Skeletal muscle satellite cell (primary cell): ENCODE data around the gene CORO7.

Experiments used
- H3K27me3 ChIP-seq: 2 replicates; pipeline ENCODE4 v1.7.0; 2013; ENCODE audit warnings: low read length; ENCODE audit not compliant: control insufficient read depth, insufficient read depth
- H3K36me3 ChIP-seq: 2 replicates; pipeline ENCODE4 v1.7.0; 2013; ENCODE audit warnings: mild to moderate bottlenecking, control low read depth, low read length; ENCODE audit not compliant: insufficient read depth
- H3K4me1 ChIP-seq: 2 replicates; pipeline ENCODE4 v1.7.0; 2013; ENCODE audit warnings: low read length; ENCODE audit not compliant: control insufficient read depth, insufficient read depth
- H3K4me2 ChIP-seq: 2 replicates; pipeline ENCODE4 v1.7.0; 2013; ENCODE audit warnings: mild to moderate bottlenecking, low read length
- H3K4me3 ChIP-seq: 2 replicates; pipeline ENCODE4 v1.7.0; 2013; ENCODE audit warnings: low read length
- H3K9ac ChIP-seq: 2 replicates; pipeline ENCODE4 v1.7.0; 2013; ENCODE audit warnings: mild to moderate bottlenecking, low read depth, low read length, moderate library complexity
- H3K9me3 ChIP-seq: replicated peaks from 2 replicates; pipeline ENCODE4 v1.7.0; 2013; ENCODE audit warnings: mild to moderate bottlenecking, control low read depth, low read length

CORO7 gene

DNA sequence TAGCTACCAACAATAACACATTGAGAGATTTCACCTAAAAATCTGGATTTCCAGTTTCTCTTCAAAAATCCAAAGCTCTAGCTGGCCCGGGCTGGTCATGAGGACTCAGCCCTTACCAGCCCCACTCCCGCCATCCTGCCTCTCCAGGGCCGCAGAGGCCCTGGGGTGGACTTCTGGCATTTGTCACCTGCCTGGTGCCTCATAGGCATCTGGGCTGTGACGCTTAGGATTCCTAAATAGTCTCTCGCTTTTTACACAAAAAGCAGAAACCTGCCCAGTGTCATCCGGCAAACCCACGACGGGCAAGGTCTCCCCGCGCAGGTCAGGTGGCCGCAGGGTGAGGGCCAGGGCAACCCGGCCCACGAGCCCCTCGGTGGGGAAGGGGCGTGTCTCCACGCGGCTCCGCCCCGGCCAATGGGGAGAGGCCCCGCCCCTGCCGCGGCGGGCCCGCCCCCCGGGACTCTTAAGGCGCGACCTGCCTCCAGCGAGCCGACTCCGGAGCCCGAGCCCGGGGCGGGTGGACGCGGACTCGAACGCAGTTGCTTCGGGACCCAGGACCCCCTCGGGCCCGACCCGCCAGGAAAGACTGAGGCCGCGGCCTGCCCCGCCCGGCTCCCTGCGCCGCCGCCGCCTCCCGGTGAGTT, 44.9 kb downstream of the CORO7 start, which contains the start of gene VASN:
TSS of gene VASN (plus strand) at position 492 of the 644 bp plus-strand sequence. CDS start 9,030 bp downstream, outside the sequence.
- Histone ChIP-seq H3K9ac (peak within 1 kb of the TSS; percentile 83), H3K9me3 (no peaks in the 10 kb centered on the region), H3K4me2 (peak within 1 kb of the TSS; percentile 99), H3K4me1 (peaks cover 63% of the 10 kb centered on the region), H3K36me3 (no peaks in the 10 kb centered on the region), H3K27me3 (no peaks in the 10 kb centered on the region), H3K4me3 (peak within 1 kb of the TSS; percentile 97)

DNA sequence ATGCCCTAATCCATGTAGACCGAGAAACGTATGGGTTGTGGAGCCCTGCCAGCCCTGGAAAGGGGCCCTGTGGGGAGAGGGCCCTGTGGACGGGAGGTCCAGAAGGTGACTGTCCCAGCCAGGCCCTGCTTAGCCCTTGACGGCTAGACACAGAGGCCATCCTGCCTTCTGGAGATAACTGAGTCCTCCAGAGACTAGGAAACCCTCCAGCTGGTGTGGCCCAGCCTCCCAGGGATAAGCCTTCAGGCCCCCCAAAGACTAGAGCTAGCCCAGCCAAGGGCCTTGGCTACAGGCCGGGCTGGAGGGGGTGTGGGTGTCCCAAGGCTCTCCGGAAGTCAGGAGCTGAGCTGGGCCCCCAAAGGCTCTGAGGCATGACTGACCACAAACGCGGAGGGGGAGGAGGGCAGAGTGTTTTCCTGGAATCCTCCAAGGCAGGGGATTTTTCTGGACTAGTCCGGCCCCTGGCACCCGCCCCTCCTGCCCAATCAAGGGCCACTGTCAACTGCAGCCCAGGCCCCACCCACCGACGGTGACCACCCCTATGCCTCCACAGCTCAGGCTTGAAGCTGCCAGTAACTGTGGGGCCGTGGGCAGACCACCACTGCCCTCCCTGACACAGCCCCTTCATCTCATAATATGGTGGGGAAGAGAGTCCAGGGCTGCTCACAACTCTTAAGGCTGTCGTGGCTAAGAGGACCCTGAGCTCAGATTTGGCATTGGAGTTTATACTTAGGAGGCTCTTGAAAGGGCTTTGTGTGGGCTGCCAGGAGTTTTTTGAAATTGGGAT, 45.6 kb downstream of the CORO7 start:
- peaks cover 56% of the 10 kb centered on the region for H3K4me1 ChIP-seq
- H3K9me3 ChIP-seq = no peaks in the 10 kb centered on the region
- H3K27me3 ChIP-seq = no peaks in the 10 kb centered on the region
- H3K9ac ChIP-seq = peak overlapping the region; percentile 46
- H3K4me3 ChIP-seq = peak overlapping the region; percentile 97
- peak overlapping the region; percentile 99 for H3K4me2 ChIP-seq
- no peaks in the 10 kb centered on the region for H3K36me3 ChIP-seq

DNA sequence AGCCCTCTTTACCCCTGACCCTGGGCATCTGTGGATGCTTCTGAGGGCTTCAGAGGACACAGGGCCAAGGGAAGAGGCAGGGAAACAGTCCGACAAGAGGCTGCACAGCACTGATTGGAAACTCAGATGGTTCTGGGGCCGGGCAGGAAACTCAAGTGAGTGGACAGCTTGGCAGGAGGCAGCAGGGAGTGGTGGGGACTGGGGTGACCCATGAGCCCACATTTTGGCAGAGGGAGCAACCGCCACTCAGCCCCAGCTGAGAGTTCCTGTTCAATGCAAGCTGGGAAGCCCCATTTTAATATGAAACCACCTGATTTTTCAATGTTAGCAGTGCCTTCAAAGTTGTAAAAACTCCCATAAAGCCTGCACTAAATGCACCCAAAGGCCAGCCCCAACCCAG, 46.2 kb downstream of the CORO7 start:
- peaks cover 52% of the 10 kb centered on the region for H3K4me1 ChIP-seq
- no peaks in the 10 kb centered on the region for H3K27me3 ChIP-seq
- H3K4me3 ChIP-seq = no peak overlapping the region
- H3K36me3 ChIP-seq = no peaks in the 10 kb centered on the region
- H3K9ac ChIP-seq = peak overlapping the region; percentile 46
- H3K9me3 ChIP-seq = no peaks in the 10 kb centered on the region
- peak overlapping the region; percentile 99 for H3K4me2 ChIP-seq

DNA sequence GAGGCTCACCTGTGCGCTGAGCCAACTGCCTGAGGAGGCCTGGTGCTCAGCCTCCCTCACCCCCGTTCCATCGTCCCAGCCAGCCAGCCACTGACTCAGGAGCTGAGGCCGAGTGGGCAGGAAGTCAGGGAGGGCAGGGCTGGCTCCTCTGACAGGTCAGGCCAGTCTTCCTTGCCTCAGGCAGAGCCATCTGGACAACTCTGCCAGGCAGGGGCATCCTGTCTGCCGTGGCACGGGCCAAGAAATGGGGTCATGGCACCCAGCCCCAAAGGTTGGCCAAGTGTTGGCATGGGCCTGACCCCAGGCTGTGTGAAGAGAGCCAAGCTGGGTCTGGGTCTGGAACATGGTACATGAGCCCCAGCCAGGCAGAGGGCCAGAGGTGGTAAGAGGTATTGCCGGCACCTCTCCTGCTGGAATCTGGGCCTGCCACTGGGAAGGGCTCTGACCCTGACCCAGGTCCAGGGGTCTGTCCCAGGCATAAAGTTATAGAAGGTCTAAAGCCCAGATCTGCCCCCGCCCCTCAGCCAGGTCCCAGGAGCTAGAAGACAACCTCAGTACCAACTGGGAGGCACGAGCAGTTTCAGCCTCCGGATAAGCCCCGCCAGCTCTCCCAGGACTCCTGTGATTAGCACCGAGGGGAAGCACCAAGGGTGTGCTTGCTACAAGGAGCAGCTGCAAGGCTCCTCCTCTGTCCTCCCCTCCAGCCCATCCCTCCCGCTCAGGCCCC, 47.2 kb downstream of the CORO7 start:
- Histone ChIP-seq H3K4me2 (no peak overlapping the region), H3K9me3 (no peaks in the 10 kb centered on the region), H3K9ac (no peak overlapping the region), H3K27me3 (no peaks in the 10 kb centered on the region), H3K4me3 (no peak overlapping the region), H3K36me3 (peaks cover 2% of the 10 kb centered on the region), H3K4me1 (peaks cover 42% of the 10 kb centered on the region)

DNA sequence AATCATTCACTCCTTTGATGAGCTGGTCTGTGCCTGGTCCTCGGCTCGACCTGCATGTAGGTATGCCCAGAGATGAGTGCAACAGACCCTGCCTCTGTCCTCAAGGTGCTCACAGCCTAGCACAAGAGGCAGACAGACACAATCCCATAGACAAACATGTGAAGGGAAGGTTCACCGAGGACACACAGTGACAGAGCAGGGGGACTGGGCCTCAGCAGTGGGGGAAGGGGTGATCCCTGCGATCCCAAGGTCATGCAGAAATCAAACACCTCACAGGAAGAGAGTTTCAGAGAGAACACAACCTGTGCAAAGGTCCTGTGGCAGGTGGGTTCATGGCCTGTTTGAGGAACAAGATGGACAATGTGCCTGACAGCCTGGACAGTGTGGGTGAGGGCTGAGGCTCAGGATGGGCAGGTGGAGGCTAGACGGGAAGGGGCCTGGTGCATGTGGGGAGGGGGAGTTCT, 49.0 kb downstream of the CORO7 start:
- H3K9ac ChIP-seq = no peak overlapping the region
- H3K4me3 ChIP-seq = no peak overlapping the region
- peaks cover 28% of the 10 kb centered on the region for H3K4me1 ChIP-seq
- no peaks in the 10 kb centered on the region for H3K9me3 ChIP-seq
- H3K4me2 ChIP-seq = no peak overlapping the region
- H3K27me3 ChIP-seq = no peaks in the 10 kb centered on the region
- peaks cover 3% of the 10 kb centered on the region for H3K36me3 ChIP-seq

DNA sequence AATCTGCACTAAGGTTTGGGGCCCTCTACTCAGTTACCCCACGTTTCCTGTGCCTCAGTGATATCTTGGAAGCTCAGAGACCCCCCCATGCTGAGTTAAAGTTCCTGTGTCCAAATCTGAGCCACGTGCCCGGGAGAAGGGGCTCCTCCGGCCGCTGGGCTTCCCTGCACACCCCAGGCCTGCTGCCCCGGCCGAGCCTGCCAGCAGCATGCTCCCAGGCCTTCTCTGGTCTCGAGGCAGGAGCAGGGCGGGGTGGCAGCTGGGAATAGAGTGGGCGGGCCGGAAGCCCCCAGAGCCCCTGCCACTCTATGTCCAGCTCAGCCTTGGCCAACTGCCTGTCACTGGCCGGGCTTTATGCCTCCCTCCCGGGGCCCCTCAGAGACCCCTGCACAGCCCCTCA, 50.4 kb downstream of the CORO7 start:
- Histone ChIP-seq H3K9me3 (no peaks in the 10 kb centered on the region), H3K27me3 (no peaks in the 10 kb centered on the region), H3K36me3 (peaks cover 3% of the 10 kb centered on the region), H3K9ac (no peak overlapping the region), H3K4me3 (no peak overlapping the region), H3K4me1 (peaks cover 23% of the 10 kb centered on the region), H3K4me2 (no peak overlapping the region)

DNA sequence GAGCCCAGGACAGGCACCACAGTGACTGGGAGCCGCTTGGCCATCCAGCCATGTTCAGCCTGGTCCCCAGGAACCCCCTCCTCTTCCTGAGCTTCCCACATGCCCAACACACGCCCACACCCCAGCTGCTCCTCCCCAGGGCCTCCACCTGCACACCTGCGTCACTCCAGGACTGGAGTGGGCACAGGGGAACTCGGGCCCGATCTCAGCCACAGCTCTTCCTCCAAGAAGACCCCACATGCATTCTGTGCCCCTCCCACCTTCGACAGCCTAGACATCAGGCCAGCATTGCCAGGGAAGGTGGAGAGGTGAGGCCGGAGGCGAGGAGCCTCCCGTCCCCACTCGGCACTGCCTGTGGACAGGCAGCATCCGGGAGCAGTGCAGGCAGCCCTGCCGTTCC, 50.8 kb downstream of the CORO7 start:
- no peak overlapping the region for H3K9ac ChIP-seq
- no peak overlapping the region for H3K4me3 ChIP-seq
- peaks cover 3% of the 10 kb centered on the region for H3K36me3 ChIP-seq
- H3K4me2 ChIP-seq = no peak overlapping the region
- no peaks in the 10 kb centered on the region for H3K9me3 ChIP-seq
- peaks cover 19% of the 10 kb centered on the region for H3K4me1 ChIP-seq
- no peaks in the 10 kb centered on the region for H3K27me3 ChIP-seq

DNA sequence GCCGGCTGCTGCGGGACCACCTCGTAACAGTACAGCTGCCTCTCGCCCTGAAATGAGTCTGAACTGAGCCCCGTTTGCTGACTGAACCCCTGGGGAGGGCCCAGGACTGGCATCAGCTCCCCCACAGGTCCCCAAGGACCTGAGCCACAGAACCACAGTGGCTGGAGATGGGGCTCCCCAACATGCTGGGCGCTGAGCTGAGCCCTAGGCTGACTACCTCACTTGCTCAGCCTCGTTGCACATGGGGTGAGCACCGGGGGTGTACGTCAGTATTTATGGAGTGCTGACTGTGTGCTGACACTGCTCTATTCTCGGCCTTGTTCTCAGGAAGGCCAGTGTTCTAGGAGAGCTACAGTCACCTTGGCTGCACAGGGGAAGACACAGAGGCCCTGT, 51.4 kb downstream of the CORO7 start:
- H3K4me1 ChIP-seq = peaks cover 12% of the 10 kb centered on the region
- no peaks in the 10 kb centered on the region for H3K27me3 ChIP-seq
- no peak overlapping the region for H3K9ac ChIP-seq
- H3K9me3 ChIP-seq = no peaks in the 10 kb centered on the region
- H3K4me2 ChIP-seq = no peak overlapping the region
- no peak overlapping the region for H3K4me3 ChIP-seq
- H3K36me3 ChIP-seq = peaks cover 3% of the 10 kb centered on the region

DNA sequence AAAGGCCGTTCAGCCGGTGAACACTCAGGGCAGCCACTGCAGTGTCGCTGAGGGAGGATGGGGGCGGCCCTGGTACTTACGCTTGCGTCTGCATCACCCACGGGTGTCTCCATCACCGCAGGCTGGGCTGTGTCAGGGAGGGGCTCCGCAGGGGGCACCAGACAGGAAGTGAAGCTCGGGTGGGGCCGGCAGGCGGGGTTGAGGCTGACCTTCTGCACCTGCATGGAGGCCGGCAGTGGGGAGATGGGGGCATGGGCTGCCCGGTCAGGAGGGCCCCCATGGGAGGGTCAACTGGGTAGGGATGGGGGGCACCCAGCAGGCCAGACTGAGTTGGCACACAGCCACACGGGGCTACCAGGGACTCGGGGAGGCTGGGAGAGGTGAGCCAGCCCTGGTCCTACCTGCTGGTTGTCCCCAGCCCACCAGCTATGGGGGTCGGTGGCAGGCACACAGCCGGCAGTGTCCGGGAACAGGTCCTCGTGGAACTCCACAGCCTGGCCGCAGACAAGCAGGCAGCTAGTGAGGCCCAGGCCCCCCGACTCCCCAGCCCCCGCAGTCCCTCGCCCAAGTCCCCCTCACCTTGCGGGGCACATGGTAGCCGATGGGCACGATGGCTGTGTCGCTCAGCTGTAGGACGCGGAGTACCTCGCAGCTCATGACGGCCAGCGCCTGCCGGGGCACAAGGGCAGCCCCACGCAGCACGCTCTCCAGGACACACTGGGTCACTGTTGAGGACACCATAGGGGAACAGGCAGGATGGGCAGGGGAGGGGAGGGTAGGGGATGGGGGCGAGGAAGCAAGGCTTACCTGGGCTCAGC, 52.0 kb downstream of the CORO7 start:
- Histone ChIP-seq H3K36me3 (peaks cover 3% of the 10 kb centered on the region), H3K27me3 (no peaks in the 10 kb centered on the region), H3K9ac (no peak overlapping the region), H3K4me3 (no peak overlapping the region), H3K4me2 (no peak overlapping the region), H3K4me1 (peaks cover 9% of the 10 kb centered on the region), H3K9me3 (no peaks in the 10 kb centered on the region)

DNA sequence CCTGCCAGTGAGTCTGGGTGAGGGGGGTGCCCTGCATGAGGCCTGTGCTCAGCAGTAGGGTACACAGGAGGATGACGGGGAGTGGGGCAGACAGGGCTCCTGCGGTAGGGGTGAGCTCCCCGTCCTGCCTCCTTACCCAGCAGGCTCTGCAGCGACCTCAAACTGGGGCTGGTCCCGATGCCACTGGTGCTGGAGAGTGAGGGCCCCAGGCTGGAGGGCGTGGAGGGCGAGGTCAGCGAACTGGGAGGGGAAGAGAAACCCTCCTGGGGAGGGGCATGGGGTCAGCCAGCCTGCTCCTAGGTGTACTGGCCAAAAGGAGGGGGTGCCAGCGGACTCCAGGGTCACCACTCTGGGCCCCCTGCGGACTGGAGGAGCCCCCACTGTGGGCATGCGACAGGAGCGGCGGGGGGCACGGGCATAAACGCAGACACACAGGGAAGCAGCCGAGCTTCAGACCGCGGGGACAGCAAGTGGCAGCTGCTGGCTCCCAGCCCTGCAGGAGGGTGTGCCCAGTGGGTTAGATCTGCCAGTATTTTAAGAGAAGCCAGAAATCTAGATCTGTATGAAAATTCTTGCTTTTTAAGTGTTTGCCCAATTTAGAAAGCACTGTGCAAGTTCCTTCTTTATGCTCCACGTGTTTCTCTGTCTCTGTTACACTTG, 53.8 kb downstream of the CORO7 start:
- Histone ChIP-seq H3K36me3 (peaks cover 8% of the 10 kb centered on the region), H3K9ac (no peak overlapping the region), H3K9me3 (no peaks in the 10 kb centered on the region)

More for the DNA sequence above, 53.8 kb downstream of the CORO7 start:
- Histone ChIP-seq H3K4me3 (no peak overlapping the region), H3K4me2 (no peak overlapping the region), H3K27me3 (no peaks in the 10 kb centered on the region), H3K4me1 (no peaks in the 10 kb centered on the region)
